GM21447 (cell line): ENCODE measurements around the gene MMUT.
"Not testable (repeated sequence)": the region's sequence is repeated elsewhere in the genome, so short reads cannot be mapped to it uniquely, and the experiment has no call there.

Experiments used
- ATAC-seq: cut with Tn5 transposase; IDR thresholded peaks from one replicate; pipeline ENCODE4 v1.9.1; 2021; ENCODE audit not compliant: unreplicated experiment

MMUT gene

DNA sequence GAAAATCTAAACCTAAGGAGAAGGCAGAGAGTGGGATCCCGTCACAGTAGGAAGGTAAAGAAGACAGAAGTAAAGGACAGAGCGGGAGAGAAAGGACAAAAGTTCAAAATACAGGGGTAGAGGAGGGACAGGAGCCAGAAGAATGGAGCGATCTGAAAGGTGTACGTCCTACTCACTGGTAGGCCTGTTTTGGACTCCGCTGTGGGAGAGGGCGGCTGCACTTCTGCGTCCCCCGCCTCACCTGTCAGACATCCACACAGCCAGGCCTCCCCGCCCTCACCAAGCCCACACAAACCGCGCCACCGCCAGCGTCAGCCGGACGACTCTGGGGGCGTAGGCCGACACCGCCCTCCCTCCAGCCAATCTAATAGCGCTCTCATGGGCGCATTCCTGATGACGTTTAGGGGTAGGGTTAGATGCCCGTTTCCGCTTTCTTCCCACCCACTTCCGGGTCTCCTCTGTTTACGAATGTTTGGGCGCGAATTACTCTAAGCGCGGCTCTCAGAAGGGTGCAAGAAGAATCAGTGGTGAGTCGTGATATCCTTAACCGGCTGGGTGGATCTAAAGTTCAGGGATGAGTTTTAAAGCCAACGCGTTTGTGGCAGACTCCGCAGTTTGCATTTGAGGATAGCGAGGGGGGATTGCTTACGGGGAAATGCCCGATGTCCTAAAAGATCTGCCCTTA, at the start of gene MMUT, which contains the start of gene CENPQ:
Gene MMUT (minus strand): TSS at position 327 of the 685 bp plus-strand sequence. CDS start 3,787 bp downstream, outside the sequence.
Gene CENPQ (plus strand): TSS at position 444 of the 685 bp plus-strand sequence. CDS start 6,807 bp downstream, outside the sequence.
- peak; percentile 98 for ATAC-seq

DNA sequence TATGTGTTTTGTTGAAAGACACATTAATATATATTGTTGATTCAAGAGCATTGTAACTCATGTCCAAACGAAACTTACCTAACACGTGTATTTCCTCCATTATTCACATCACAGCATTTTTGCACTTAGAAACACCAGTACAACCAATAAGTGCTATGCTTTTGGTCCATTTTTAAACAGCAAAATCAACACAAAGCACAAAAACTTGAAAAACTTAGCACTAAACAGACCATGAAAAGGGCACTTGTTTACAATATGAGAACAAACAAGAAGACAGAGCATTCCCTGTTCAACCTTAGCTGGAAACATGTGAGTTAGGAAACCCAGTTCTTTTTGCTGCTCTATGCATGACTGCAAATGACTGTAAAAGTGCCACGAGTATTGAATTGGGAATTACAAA, 46.3 kb upstream of the MMUT start:
- ATAC-seq, result no peak

DNA sequence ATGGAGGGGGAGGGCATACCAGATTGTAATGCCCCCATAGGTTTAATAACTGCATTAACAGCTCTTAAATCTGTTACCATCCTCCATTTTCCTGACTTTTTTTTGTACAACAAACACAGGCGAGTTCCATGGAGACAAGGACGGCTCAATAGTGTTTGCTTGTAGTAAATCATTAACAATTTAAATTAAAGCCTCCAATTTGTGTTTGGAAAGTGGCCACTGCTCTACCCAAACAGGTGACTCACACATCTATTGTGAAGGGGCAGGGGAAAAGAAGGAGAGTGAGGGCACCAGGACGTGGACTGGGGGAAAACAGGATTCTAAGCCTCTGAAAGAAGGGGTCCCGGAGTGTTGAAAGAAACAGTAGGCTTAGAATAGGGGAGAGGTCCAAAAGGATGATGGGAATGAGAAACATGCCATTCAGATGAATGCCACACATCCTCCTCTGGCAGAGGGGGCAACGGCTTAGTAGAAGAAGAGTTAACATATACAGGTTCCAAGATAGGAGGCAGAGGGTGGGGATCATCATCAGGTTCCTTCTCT, 43.6 kb upstream of the MMUT start:
- ATAC-seq, result no peak

DNA sequence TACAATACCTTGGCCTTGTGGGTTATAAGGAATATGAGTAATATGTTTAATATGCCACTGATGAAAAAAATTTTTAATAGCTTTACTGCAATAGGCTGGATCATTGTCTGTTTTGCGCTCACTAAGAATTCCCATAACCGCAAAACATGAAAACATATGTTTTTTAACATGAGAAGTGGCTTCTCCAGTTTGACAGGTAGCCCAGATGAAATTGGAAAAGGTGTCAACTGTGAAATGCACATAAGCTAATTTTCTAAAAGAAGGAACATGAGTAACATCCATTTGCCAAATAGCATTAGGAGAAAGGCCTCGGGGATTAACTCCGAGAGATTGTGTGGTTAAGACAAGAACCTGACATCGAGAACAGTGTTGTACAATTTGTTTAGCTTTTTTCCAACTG, 41.6 kb upstream of the MMUT start:
- ATAC-seq, result no peak

DNA sequence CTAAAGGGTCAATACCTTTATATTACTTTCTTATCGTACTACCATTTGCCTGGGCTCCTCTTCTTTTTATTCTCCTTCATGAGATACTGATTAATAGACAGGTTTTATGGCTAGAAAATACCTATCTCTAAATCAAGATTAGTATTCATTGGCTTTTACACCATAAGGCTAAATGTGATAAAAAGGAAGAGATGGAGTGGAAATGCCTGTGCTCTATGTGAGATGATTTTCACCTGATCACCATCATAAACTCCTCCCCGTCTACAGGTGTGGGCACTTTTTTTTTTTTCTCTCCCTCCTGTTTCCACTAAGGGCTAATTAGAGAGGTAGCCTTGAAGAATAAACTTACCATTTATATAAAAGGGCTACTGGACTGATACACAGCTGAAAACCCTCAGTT, 36.6 kb upstream of the MMUT start, which contains the start of gene GLYATL3:
Gene GLYATL3 (plus strand): TSS at position 301 of the 400 bp plus-strand sequence. CDS start 12,068 bp downstream, outside the sequence.
- ATAC-seq, result no peak

DNA sequence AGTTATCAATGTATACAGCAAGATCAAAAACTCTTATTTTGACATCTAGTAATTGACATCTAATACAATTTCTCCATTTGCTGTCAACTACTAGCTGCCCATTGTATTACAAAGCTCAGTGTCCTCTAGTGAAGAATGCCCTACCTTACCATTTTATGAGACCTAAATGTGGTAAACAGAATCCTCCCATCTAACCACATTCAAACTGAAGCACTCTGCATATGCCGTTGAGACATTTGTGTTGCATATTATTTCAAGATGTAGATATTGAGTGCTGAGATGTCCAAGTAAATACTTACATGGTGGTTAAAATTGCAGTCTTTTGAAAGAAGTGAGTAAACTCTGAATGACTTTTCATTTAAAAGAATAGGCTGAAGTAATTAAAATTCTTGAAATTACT, 36.1 kb upstream of the MMUT start:
- ATAC-seq, result no peak

DNA sequence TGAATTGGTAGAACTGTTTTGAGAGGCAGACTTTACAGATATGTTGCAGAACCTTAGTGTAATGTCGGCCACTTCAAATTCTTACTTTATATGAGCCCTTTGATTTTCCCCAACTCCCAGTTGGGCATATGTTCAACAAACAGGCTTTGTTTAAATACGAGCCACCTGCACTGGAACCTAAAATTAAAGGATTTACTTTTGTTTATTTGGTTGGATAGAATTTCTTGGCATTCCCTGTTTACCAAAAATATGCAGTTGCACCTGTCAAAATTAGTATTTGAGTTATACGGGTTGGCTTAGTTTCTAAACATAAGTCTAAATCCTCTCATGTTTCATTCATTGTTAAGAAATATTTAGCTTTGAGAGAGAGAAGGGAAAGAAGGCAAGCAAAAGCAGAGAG, 34.3 kb upstream of the MMUT start:
- ATAC-seq, result no peak

DNA sequence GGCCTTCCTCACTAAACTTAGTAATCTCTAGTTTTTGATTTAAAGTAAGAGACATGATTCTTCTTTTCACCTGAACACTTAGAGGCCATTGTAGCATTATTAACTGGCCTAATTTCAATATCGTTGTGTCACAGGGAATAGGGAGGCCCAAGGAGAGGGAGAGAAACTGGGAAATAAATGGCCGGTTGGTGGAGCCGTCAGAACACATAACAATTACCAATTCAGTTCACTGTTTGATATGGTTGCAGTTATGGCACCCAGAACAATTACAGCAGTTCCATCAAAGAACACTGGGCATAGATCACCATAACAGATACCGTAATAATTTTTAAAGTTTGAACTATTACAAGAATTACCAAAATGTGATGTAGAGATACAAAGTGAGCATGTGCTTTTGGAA, 27.6 kb upstream of the MMUT start:
- ATAC-seq, result no peak

DNA sequence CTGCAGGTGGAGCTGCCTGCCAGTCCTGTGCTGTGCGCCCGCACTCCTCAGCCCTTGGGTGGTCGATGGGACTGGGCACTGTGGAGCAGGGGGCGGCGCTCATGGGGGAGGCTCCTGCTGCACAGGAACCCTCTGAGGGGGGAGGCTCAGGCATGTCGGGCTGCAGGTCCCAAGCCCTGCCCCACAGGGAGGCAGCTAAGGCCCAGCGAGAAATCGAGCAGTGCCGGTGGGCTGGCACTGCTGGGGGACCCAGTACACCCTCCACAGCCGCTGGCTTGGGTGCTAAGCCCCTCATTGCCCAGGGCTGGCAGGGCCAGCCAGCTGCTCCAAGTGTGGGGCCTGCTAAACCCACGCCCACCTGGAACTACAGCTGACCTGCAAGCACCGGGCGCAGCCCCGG, 20.3 kb upstream of the MMUT start:
- not testable (repeated sequence) for ATAC-seq

DNA sequence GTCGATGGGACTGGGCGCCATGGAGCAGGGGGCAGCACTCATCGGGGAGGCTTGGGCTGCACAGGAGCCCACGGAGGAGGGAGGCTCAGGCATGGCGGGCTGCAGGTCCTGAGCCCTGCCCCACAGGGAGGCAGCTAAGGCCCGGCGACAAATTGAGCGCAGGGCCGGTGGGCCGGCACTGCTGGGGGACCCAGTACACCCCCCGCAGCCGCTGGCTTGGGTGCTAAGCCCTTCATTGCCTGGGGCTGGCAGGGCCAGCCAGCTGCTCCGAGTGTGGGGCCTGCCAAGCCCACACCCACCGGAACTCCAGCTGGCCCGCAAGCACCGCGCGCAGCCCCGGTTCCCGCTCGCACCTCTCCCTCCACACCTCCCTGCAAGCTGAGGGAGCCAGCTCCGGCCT, 18.8 kb upstream of the MMUT start:
- ATAC-seq, result not testable (repeated sequence)

DNA sequence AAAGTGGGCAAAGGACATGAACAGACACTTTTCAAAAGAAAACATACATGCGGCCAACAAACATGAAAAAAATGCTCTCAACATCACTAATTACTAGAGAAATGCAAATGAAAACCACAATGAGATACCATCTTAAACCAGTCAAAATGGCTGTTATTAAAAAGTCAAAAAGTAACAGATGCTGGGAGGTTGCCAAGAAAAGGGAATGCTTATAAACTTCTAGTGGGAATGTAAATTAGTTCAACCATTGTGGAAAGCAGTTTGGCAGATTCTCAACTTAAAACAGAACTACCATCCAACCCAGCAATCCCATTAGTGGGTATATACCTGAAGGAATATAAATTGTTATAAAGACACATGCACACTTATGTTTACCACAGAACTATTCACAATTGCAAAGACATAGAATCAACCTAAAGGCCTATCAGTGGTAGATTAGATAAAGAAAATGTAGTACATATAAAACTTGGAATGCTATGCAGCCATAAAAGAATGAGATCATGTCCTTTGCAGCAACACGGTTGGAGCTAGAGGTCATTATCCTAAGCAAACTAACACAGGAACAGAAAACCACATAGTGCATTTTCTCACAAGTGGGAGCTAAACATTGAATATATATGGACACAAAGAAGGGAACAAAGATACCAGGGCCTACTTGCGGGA, 16.4 kb upstream of the MMUT start:
- no peak for ATAC-seq

DNA sequence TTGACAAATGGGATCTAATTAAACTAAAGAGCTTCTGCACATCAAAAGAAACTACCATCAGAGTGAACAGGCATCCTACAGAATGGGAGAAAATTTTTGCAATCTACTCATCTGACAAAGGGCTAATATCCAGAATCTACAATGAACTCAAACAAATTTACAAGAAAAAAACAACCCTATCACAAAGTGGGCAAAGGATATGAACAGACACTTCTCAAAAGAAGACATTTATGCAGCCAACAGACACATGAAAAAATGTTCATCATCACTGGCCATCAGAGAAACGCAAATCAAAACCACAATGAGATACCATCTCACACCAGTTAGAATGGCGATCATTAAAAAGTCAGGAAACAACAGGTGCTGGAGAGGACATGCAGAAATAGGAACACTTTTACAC, 13.5 kb upstream of the MMUT start:
- not testable (repeated sequence) for ATAC-seq

DNA sequence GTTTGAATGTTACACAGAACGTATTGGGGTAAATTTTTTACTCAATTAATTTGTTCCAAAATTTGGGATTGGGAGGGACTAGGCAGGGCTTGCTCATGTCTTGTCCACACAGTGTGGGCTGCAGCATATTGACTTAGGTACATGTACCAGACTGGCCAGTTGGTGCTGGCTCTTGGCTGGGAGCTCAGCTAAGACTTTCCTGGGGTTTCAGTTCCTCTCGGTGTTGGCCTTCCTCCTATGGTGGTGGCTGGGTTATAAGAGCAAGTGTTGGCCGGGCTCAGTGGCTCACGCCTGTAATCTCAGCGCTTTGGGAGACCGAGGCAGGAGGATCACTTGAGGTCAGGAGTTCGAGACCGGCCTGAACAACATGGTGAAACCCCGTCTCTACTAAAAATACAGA, 5.0 kb upstream of the MMUT start:
- no peak for ATAC-seq

DNA sequence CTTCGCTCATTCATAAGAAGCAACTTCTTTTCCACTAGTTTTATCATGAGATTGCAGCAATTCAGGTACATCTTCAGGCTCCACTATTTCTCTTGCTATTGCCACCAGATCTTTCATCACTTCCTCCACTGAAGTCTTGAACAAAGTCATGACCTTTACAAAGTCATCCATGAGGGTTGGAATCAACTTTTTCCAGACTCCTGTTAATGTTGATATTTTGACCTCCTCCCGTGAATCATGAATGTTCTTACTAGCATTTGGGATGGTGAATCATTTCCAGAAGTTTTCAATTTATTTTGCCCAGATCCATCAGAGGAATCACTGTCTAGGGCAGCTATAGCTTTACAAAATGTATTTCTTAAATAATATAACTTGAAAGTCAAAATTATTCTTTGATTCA, 1.6 kb upstream of the MMUT start:
- ATAC-seq, result no peak

DNA sequence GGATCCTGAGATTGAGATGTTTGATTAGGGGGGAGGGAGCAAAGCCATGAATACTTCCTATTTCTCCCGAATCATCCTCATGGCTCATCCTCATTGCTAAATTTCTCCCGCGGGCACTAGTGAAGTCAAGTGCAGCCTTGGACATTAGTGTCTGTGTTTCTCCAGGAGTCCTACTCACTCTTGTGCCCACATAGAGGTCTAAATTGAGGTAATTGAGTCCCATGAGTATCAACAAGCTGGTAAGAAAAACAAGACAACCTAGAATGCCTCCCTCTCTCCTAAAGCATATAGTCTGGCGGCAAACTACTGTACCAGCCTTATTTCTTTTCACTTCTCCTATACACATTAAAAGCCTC, 537 bp upstream of the MMUT start:
- ATAC-seq, result peak; percentile 7

DNA sequence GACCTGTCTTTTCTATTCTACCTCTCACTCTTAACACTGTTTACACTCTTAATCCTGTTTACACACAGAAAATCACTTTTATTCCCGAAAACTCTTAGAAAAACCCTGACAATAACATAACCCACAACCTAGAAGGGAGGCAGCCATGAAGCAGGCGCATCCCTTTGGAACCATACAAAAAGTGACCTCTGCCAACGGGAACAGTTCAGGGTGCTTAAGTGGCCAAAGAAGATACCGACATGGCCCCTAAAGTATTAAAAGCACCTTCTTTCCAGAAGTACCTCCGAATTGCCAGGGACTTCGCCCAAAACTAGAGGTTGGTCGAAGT, 490 bp downstream of the MMUT start:
- ATAC-seq, result peak; percentile 11

DNA sequence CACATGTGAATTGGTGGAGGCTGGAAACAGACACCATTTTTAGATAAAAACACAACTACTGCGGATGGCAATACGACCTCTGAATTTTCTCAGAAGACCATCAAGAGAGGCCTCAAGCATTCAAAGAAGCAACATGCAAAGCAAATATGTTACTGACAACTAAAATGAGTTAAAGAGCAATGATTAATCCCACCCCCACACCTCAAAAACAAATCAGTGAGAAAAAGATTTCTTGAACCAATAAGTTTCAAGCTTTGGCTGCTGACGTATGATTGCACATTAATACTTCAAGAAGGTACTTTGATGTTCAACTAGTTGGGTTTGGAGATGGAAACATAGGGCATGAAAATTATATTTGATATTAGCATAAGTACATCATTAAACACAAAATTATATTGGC, 982 bp downstream of the MMUT start:
- no peak for ATAC-seq

DNA sequence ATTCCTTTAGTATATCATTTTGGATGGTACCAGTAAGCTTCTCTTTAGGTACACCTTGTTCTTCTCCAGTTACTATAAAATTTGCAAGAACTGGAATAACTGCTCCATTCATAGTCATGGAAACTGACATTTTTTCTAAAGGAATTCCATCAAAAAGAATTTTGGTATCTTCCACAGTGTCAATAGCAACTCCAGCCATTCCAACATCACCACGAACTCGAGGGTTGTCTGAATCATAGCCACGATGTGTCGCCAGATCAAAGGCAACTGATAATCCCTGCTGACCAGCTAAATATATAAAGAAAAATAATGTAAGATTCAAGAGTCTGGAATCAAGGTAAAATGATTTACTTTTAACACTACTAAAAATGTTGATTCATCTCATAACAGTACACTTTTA, 5.3 kb downstream of the MMUT start:
- ATAC-seq, result no peak

DNA sequence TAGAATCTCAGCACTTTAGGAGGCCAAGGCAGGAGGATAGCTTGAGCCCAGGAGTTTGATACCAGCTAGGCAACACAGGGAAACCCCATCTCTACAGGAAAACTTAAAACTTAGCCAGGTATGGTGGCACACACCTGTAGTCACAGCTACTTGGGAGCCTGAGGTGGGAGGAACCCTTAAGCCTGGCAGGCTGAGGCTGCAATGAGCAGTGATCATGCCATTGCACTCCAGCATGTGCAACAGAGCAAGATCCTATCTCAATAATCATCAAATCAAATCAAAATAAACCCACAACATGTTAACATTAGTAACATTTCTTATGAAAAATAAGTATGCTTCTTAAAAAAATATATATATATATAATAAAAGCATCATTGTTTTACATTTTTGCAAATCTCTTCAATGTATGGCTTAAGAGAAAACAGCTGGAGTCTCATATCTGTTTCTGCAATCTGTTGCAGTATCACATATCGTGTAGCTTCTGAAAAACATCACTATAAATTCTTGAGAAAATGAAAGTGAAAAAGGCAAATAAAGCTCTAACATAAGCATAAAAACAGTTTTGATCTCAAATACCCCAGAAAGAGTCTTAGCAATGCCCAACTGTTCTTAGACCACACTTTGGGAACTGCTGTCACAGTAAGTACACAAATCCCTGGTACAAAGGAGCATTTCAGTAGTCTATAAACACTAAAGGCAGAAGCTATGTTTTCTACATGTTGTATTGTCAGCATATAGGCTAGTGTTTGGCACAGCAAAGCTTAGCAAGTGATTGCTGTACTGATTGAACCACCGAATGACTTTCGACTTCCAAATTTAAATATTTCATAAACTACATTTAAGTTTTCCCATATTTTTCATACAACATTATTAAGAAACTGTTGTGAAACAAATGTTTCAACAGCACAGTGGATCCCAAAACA, 8.0 kb downstream of the MMUT start:
- ATAC-seq, result no peak

DNA sequence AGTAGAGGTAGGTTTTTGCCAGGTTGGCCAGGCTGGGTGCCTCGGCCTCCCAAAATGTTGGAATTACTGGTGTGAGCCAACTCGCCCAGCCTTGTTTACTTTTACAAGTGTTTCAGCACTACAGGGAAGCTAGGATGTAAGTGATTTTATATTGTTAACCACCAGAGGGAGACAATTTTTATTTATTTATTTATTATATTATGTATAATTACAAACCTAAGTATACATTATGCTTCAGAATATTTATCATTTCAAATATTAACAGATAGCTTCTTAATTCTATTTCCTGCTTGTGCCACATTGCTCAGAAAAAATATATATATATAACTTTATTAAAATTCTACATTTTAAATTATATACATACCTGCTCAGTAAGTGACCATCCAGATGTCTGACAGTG, 9.8 kb downstream of the MMUT start:
- ATAC-seq, result no peak

DNA sequence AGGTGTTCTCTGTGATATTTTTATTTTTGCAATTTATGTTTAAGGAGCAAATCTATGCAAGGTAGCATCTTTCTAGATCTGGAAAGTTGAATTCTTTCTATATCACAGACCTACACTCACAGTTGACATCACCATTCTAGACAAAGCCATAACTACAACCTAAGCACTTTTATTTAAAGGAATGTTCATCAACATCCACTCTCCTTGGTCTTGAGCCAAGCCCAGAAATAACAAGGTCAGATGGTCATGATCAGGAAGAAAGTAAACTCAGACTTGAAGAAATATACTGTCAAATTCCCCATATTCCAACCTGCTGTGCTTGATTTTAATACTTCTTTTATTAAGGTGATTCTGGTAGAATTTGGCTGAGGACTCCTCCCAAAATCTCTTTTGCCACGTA, 32.2 kb downstream of the MMUT start:
- no peak for ATAC-seq
